Stimulated activated CD4-positive, alpha-beta T cell treated with anti-CD3 and anti-CD28 coated beads, Interleukin-12 subunit alpha, Interleukin-12 subunit beta, amount 100 ng/mL, for 48 hours (primary cell): ENCODE data around the gene TMEM101.
"Not testable (repeated sequence)": the region's sequence is repeated elsewhere in the genome, so short reads cannot be mapped to it uniquely, and the experiment has no call there.

Source experiments
- DNase-seq, 3 donors: peaks; one replicate each; pipeline ENCODE4 v3.0.0-alpha.2; 2020; ENCODE audit warnings: low read depth in 2 of 3, low spot score in 1 of 3

The TMEM101 gene

GRCh38 chr17:44014437-44015172 is at the start of gene TMEM101:
Gene TMEM101 (minus strand): TSS chr17:44014963. CDS start chr17:44014952, 11 bp downstream.
- DNase-seq = peak; percentile 80 to 84 (median 84)

- DNase-seq = no peak
These were observed 49.2 kb upstream of the TMEM101 start for GRCh38 chr17:44063704-44064639.

- DNase-seq = no peak
These were observed 48.1 kb upstream of the TMEM101 start for GRCh38 chr17:44062871-44063270.

- DNase-seq = no peak
These were observed 46.7 kb upstream of the TMEM101 start for GRCh38 chr17:44061446-44061845.

- DNase-seq = no peak
These were observed 44.5 kb upstream of the TMEM101 start for GRCh38 chr17:44059101-44059892.

GRCh38 chr17:44053125-44053872 is 38.5 kb upstream of the TMEM101 start:
- DNase-seq = no peak

- no peak for DNase-seq
These were observed 34.7 kb upstream of the TMEM101 start for GRCh38 chr17:44049294-44050060.

GRCh38 chr17:44046893-44047292 is 32.1 kb upstream of the TMEM101 start:
- DNase-seq = not testable (repeated sequence)

GRCh38 chr17:44045486-44045885 is 30.7 kb upstream of the TMEM101 start:
- no peak for DNase-seq

- no peak for DNase-seq
These were observed 29.3 kb upstream of the TMEM101 start for GRCh38 chr17:44044071-44044470.

- DNase-seq = no peak
These were observed 28.5 kb upstream of the TMEM101 start for GRCh38 chr17:44043272-44043696.

GRCh38 chr17:44039829-44040635 is 25.3 kb upstream of the TMEM101 start:
- no peak for DNase-seq

- DNase-seq = no peak
These were observed 23.8 kb upstream of the TMEM101 start for GRCh38 chr17:44038604-44039011.

- no peak for DNase-seq
These were observed 22.7 kb upstream of the TMEM101 start for GRCh38 chr17:44037471-44037870.

GRCh38 chr17:44034688-44035087 is 19.9 kb upstream of the TMEM101 start:
- not testable (repeated sequence) for DNase-seq

GRCh38 chr17:44033861-44034408 is 19.2 kb upstream of the TMEM101 start:
- no peak for DNase-seq

GRCh38 chr17:44030482-44030881 is 15.7 kb upstream of the TMEM101 start:
- DNase-seq = no peak

- DNase-seq = no peak
These were observed 15.0 kb upstream of the TMEM101 start for GRCh38 chr17:44029736-44030135.

- DNase-seq = no peak
These were observed 10.1 kb upstream of the TMEM101 start for GRCh38 chr17:44024853-44025252.
